22Rv1 (cell line): Measurements from ENCODE around the gene ZNF14.
"Not testable (repeated sequence)": the region's sequence is repeated elsewhere in the genome, so short reads cannot be mapped to it uniquely, and the experiment has no call there.

Source experiments
- H3K27ac ChIP-seq: fragments of 450-650 bp; 2 replicates; pipeline ENCODE4 v1.5.1; 2017
- CTCF ChIP-seq: fragments of 450-650 bp; IDR thresholded peaks from 2 replicates; pipeline ENCODE4 v1.5.1; 2017; ENCODE audit warnings: mild to moderate bottlenecking
- ZFX ChIP-seq: fragments of 450-650 bp; IDR thresholded peaks from 2 replicates; pipeline ENCODE4 v1.6.1; 2017; ENCODE audit warnings: antibody characterized with exemption, borderline replicate concordance

Gene ZNF14

DNA sequence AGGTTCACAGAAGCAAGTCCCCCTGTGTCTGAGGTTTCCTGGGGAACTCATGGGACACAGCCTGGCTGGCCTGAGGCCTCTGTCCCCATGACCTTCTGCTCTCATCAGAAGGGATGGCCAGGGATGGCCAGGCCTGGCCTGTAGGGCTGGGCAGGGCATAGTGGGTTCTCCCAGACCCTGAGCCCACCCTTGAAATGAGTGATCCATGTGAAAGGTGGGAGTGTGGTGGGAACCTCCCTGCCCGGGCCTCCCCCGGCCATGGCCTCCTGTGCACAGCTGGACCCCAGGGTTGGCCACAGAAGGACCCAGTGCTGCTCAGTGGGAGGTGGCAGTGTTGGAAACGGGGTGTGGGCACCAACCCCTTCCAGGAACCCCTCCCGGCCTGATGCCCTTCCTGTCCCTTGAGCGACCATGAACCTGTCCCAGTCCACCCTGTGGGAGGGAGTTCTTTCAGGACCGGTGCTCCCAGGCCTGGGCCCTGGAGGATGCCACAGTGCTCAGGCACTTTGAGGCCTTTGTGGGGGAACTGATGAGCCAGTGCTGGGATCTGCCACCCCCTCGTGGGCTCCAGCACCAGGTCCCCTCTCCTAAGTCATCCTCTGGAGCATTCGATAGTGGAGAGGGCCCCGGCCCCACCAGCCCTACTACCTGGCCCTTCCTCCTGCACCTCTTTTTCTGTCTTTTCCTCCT is 15.5 kb upstream of the ZNF14 start:
- TF ChIP-seq ZFX (no peak), CTCF (no peak)
- H3K27ac ChIP-seq, result no peak overlapping the region

DNA sequence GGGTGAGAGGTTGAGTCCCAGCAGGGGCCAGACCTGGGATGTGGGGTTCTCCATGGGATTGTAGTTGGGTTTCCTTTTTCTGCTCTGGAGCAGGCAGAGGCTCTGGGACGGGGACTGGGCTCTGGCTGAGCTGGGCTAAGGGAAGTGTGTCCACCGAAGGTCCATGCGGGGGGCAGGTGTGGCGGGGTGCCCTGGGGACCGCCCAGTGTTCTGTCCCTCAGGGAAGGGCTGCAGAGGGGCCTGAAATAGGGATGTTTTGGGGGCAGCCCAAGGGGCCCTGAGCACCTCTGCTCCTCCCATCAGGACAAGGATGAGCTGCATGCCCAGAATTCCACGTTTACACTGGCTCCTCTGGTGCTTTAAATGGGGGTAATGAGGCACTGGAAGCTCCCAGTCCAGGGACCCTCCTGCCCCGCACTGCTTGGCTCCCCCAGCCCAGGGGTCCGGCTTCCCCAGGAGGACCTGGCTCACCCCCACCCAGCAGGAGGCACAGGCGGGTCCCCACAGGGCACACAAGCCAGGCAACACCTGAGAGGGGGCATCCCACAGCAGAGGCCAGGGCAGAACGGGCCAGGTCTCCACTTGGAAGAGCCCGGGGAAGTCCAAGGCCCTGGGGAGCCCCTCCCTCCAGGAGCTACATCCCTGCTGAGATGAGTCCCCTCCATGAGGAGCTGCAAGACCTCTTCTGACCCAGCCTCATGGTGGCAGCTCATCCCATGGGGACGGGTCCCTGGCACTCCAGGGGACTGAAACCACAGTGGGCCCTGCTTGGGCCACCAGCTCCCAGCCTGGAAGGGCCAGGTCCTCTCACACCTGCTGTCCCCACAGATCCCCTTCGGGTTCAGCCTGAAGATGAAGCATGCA is 14.7 kb upstream of the ZNF14 start:
- H3K27ac ChIP-seq, result no peak overlapping the region
- TF ChIP-seq CTCF (no peak), ZFX (no peak)

DNA sequence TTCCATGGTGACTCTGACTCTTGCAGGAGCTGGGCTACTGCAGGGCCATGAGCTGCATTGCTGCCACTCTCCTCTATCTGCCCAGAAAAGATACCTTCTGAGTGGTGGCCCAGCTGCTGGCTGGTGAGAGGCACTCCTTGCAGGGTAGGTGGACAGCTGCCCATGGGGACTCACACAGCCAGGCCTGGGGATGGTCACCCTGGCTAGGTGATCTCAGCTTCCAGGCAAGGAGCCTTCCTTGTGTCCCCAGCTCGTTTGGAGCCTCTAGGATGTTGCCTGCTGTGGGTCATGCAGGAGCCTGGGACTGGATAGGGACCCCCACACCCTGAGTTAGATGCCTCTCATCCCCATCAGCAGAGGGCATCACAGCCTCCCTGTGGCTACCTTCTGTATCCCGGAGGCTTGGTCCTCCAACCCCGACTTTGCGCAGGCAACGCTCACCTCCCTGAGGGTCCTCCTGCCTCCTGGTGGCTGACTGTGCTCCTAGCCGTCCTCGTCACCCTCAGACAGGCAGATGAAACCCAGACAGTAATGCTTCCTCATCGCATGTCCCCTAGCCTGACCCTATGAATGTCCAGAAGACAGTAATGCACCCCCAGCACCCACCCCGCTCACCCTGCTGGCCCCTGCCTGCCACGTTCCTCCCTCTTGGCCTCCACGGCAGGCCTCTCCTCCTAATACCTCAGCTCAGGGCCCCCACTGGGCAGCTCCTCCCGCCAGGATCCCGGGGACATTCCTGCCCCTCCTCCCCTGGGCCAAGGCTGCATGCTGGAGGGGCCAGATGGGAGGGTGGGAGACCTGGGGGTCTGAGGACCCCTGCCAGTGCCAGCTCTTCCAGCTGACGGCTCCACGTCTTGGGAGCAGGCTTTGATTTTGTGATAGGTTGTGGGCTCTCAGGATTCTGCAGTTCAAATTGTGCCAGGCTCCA is 13.6 kb upstream of the ZNF14 start:
- H3K27ac ChIP-seq, result no peak overlapping the region
- TF ChIP-seq ZFX (no peak), CTCF (no peak)

DNA sequence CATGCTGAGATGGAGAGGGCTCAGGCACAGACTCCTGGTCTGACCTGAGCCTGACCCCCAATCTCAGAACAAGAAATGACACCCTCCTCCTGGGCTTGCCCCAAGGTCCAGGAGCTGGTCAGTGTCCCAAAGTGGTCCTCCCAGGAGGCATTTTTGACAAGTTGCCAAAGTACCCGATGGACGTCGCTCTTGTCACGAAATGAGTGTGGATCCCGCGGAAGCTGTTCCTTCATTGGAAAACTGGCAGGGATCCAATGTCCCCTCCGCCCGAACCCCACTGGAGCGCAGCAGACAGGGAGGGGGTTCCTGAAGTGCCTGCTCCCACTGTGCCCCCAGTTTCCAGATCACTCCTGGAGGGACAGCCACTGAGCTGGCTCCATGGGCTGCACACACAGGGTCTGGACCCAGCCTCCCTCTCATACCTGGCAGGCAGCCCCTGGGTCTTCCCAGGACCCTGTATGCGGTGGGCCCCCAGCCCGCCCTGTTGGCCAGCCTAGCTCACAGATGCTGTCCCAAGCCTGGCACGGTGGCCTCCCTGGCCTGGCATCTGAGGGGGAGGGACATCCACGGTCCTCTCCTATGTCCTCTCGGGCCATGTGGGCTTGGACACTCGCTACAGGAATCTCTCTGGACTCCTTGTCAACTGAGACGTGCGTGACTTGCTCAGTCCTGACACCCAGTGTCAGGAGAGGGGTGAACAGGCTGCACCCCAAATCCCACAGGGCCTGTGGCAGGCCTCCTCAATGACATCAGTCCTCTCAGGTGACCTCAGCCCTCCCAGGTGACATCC is 12.8 kb upstream of the ZNF14 start:
- no peak overlapping the region for H3K27ac ChIP-seq
- no peak for TF ChIP-seq ZFX
- TF ChIP-seq CTCF, result no peak

DNA sequence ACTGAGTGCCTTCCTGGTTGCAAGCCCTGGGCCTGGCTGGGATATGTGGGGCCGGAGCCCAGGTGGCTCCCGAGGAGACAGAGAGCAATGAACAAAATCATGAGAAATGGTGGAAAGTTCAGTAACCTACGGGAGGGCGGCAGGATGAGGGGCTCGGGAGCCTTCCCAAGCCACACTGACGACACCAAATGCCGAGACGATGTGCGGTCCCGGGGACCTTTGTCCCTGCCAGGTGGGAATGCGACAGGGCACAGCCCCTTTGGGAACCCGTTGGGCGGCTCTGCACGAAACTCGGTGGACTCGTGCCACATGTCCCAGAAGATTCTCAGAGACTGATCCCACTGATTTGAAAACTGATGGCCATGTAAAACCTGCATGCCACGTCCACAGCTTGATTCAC is 11.7 kb upstream of the ZNF14 start:
- H3K27ac ChIP-seq, result no peak overlapping the region
- no peak for TF ChIP-seq CTCF
- TF ChIP-seq ZFX, result no peak

- not testable (repeated sequence) for H3K27ac ChIP-seq
Observed at GRCh38 chr19:19743921-19744320, 11.0 kb upstream of the ZNF14 start.

GRCh38 chr19:19743176-19743575 is 10.3 kb upstream of the ZNF14 start:
- TF ChIP-seq CTCF (no peak), ZFX (no peak)
- no peak overlapping the region for H3K27ac ChIP-seq
